Endothelial cell of umbilical vein (primary cell): ENCODE measurements around the gene GPANK1.

ENCODE experiments used
- POLR2AphosphoS5 ChIP-seq: IDR thresholded peaks from 2 replicates; pipeline ENCODE4 v1.6.1; 2012; ENCODE audit warnings: low read depth, mild to moderate bottlenecking, control low read depth, low read length, moderate library complexity; ENCODE audit not compliant: insufficient read depth
- TF ChIP-seq, protein P1 (sequence below), 2 donors: IDR thresholded peaks; 1 replicate in 1 of 2; 2 replicates in 1 of 2; pipeline ENCODE4 v1.5.1; 2011; ENCODE audit warnings: low read length in 2 of 2, mild to moderate bottlenecking in 2 of 2, moderate library complexity in 2 of 2, control low read depth in 1 of 2, inconsistent platforms in 1 of 2, low read depth in 1 of 2; ENCODE audit not compliant: insufficient read depth in 1 of 2; ENCODE audit errors: extremely low read depth in 1 of 2
- TF ChIP-seq, protein P2 (sequence below): IDR thresholded peaks from 2 replicates; pipeline ENCODE4 v1.6.1; 2011; ENCODE audit not compliant: insufficient read depth, insufficient read length

- TF ChIP-seq, protein P1, sequence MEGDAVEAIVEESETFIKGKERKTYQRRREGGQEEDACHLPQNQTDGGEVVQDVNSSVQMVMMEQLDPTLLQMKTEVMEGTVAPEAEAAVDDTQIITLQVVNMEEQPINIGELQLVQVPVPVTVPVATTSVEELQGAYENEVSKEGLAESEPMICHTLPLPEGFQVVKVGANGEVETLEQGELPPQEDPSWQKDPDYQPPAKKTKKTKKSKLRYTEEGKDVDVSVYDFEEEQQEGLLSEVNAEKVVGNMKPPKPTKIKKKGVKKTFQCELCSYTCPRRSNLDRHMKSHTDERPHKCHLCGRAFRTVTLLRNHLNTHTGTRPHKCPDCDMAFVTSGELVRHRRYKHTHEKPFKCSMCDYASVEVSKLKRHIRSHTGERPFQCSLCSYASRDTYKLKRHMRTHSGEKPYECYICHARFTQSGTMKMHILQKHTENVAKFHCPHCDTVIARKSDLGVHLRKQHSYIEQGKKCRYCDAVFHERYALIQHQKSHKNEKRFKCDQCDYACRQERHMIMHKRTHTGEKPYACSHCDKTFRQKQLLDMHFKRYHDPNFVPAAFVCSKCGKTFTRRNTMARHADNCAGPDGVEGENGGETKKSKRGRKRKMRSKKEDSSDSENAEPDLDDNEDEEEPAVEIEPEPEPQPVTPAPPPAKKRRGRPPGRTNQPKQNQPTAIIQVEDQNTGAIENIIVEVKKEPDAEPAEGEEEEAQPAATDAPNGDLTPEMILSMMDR (IDR thresholded peaks at IDR 0.05; ENCODE audit: extremely low read depth in 1 of 2, insufficient read depth in 1 of 2, low read depth in 1 of 2, low read length in 2 of 2) = no peak
- TF ChIP-seq, protein P2, sequence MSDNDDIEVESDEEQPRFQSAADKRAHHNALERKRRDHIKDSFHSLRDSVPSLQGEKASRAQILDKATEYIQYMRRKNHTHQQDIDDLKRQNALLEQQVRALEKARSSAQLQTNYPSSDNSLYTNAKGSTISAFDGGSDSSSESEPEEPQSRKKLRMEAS = no peak
- no peak for TF ChIP-seq POLR2AphosphoS5
Observed at GRCh38 chr6:31692886-31693285, 28.1 kb upstream of the GPANK1 start.
